Measurements from ENCODE around the gene CNNM3.

DNA sequence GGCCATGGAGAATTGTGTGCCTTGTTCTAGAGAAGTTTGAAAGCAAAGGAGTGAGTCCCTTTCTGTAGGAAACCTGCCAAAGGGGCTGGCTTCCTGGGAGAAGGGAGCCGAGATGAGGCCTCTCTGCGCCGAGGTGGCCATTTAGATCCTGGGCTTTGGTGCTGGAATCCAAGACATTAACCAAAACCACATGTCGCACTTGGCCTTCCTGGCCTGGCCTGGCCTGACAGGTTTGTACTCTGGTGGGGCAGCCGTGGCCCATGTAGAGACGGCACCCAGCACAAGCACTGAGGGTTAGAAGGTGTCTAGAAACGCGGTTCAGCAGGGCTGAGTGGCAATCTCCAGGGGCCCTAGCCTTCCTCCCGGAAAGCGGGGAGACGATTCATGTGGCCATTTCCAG lies 7.1 kb downstream of the CNNM3 start:
- TF ChIP-seq, protein P1, sequence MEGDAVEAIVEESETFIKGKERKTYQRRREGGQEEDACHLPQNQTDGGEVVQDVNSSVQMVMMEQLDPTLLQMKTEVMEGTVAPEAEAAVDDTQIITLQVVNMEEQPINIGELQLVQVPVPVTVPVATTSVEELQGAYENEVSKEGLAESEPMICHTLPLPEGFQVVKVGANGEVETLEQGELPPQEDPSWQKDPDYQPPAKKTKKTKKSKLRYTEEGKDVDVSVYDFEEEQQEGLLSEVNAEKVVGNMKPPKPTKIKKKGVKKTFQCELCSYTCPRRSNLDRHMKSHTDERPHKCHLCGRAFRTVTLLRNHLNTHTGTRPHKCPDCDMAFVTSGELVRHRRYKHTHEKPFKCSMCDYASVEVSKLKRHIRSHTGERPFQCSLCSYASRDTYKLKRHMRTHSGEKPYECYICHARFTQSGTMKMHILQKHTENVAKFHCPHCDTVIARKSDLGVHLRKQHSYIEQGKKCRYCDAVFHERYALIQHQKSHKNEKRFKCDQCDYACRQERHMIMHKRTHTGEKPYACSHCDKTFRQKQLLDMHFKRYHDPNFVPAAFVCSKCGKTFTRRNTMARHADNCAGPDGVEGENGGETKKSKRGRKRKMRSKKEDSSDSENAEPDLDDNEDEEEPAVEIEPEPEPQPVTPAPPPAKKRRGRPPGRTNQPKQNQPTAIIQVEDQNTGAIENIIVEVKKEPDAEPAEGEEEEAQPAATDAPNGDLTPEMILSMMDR (IDR thresholded peaks at IDR 0.05): no peak
- TF ChIP-seq POLR2A (IDR thresholded peaks at IDR 0.05) (no peak), POLR2AphosphoS5 (IDR thresholded peaks at IDR 0.05; ENCODE audit: insufficient read depth in 1 of 2, low read depth in 1 of 2) (no peak)
